Suprapubic skin (tissue), 4 donors: ENCODE results near the gene C17orf58. TPM values are rescaled to one million over a fixed set of nuclear protein-coding genes. Genes with fewer than 3 reads are reported as not detected.

Experiments
- DNase-seq, 2 donors: peaks; one replicate each; pipeline ENCODE4 v3.0.0-alpha.2; 2019; ENCODE audit warnings: low spot score in 2 of 2
- H3K27ac ChIP-seq: fragments of 200-600 bp; sonication (generic); one replicate; pipeline ENCODE4 v1.5.1; 2019
- H3K27me3 ChIP-seq: fragments of 200-600 bp; sonication (generic); one replicate; pipeline ENCODE4 v1.5.1; 2019
- H3K36me3 ChIP-seq: fragments of 200-600 bp; sonication (generic); one replicate; pipeline ENCODE4 v1.5.1; 2019
- H3K4me1 ChIP-seq: fragments of 200-600 bp; sonication (generic); one replicate; pipeline ENCODE4 v1.5.1; 2019
- H3K4me3 ChIP-seq: fragments of 200-600 bp; sonication (generic); one replicate; pipeline ENCODE4 v1.5.1; 2019; ENCODE audit warnings: mild to moderate bottlenecking
- H3K9me3 ChIP-seq: fragments of 200-600 bp; sonication (generic); one replicate; pipeline ENCODE4 v1.5.1; 2019
- EP300 ChIP-seq: sonication (generic); formaldehyde crosslinking; IDR thresholded peaks from one replicate; pipeline ENCODE4 v1.6.1; 2017; ENCODE audit warnings: antibody characterized with exemption
- POLR2A ChIP-seq, 2 donors: fragments of 450-650 bp; IDR thresholded peaks; one replicate each; pipeline ENCODE4 v1.6.1; 2017; ENCODE audit warnings: antibody characterized with exemption in 2 of 2, mild to moderate bottlenecking in 2 of 2, moderate library complexity in 2 of 2
- POLR2AphosphoS5 ChIP-seq, 3 donors: sonication (generic); formaldehyde crosslinking; IDR thresholded peaks; one replicate each; pipeline ENCODE4 v1.6.1; 2017; ENCODE audit warnings: antibody characterized with exemption in 3 of 3
- WGBS: methylation state at CpG from one replicate; pipeline ENCODE4 v1.1.5; 2018; 5-methylcytosine and 5-hydroxymethylcytosine counted together
- total RNA-seq, 4 donors: library from RNA; depleted of rRNA; stranded (reverse); fragments of >200 nt; gene quantifications; one replicate each; pipeline ENCODE4 v1.1.0, GENCODE V29; 2016
- TF ChIP-seq, protein P1 (sequence below), 2 donors: fragments of 200-600 bp in 1 of 2; fragments of 450-650 bp in 1 of 2; sonication (generic) in 1 of 2; IDR thresholded peaks; one replicate each; pipeline ENCODE4 v1.5.1; 2016 to 2019; ENCODE audit warnings: antibody characterized with exemption in 2 of 2, mild to moderate bottlenecking in 1 of 2, moderate library complexity in 1 of 2

C17orf58 gene
- total RNA-seq, 4 donors from 2014 or later: 3.4 to 8.0 (median 5.6) TPM

DNA sequence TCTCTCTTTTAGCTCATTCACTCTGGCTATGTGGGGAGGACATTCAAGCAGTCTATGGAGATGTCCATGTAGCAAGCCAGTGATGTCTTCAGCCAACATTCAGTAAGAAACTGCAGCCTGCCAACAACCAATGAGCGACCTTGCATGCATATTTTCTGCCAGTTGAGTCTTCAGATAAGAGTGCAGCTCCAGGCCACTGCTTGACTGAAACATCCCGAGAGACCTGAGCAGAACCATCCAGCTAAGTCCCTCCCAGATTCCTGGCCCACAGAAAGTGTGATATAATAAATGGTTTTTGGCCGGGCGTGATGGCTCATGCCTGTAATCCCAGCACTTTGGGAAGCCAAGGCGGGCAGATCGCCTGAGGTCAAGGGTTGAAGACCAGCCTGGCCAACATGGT lies 10.5 kb upstream of the C17orf58 start:
- Histone ChIP-seq H3K27ac (no peak overlapping the region), H3K4me3 (no peak overlapping the region), H3K27me3 (no peaks in the 10 kb centered on the region), H3K36me3 (no peaks in the 10 kb centered on the region), H3K4me1 (no peaks in the 10 kb centered on the region), H3K9me3 (no peaks in the 10 kb centered on the region)
- 66% methylated on average over 6 of the region's 6 CpGs for WGBS
- TF ChIP-seq, protein P1, sequence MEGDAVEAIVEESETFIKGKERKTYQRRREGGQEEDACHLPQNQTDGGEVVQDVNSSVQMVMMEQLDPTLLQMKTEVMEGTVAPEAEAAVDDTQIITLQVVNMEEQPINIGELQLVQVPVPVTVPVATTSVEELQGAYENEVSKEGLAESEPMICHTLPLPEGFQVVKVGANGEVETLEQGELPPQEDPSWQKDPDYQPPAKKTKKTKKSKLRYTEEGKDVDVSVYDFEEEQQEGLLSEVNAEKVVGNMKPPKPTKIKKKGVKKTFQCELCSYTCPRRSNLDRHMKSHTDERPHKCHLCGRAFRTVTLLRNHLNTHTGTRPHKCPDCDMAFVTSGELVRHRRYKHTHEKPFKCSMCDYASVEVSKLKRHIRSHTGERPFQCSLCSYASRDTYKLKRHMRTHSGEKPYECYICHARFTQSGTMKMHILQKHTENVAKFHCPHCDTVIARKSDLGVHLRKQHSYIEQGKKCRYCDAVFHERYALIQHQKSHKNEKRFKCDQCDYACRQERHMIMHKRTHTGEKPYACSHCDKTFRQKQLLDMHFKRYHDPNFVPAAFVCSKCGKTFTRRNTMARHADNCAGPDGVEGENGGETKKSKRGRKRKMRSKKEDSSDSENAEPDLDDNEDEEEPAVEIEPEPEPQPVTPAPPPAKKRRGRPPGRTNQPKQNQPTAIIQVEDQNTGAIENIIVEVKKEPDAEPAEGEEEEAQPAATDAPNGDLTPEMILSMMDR (IDR thresholded peaks at IDR 0.05): no peak
- TF ChIP-seq POLR2AphosphoS5 (IDR thresholded peaks at IDR 0.05) (no peak), POLR2A (IDR thresholded peaks at IDR 0.05) (no peak), EP300 (no peak)
- peak in 1 of 2 donors; percentile 31 for DNase-seq

DNA sequence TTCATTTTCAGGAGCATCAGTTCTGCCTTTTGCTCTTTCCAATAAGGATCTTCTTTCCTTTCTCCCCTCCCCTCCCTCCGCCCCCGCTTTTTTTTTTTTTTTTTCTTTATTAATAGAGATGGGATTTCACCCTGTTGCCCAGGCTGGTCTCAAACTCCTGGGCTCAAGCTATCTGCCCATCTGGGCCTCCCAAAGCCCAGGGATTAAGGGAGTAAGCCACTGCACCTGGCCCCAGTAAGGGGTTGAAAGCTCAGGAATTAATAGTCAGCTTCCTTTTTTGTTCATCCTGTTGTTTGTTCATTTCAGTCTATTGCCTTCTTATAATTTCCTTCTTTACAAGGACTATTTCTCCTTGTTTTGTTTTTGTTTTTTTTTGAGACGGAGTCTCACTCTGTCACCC lies 7.9 kb upstream of the C17orf58 start:
- peak in 1 of 2 donors; percentile 17 for DNase-seq
- no peak for TF ChIP-seq EP300
- TF ChIP-seq, protein P1 (IDR thresholded peaks at IDR 0.05): no peak
- 89% methylated on average over 3 of the region's 3 CpGs for WGBS

DNA sequence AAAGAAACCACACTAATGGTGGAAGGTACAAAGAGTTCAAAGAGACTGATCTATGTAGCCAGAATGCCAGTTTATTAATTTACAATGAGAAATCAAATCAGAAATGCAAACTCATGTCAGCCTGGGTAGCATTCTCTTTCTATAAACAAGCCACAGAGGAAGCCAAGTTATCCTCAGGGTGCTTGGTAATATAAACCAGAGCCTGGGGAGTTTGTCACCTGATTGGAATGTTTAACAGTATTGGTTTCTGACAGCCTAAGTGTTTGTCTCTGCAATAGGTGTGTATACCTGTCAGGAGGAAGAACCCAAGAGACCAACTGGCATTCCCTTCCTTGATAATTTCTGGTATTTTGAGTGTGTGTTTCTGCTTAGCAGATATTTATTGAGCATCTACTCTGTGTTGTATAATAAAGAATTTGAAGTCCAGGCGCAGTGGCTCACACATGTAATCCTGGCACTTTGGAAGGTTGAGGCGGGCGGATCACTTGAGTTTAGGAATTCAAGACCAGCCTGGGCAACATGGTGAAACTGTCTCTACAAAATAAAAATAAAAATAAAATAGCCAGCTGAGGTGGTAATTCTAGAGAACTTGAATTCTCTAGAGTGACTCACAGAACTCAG lies 3.1 kb upstream of the C17orf58 start:
- H3K4me3 ChIP-seq: no peak overlapping the region
- no peaks in the 10 kb centered on the region for H3K36me3 ChIP-seq
- peaks cover 21% of the 10 kb centered on the region for H3K4me1 ChIP-seq
- TF ChIP-seq POLR2A (IDR thresholded peaks at IDR 0.05) (no peak), POLR2AphosphoS5 (IDR thresholded peaks at IDR 0.05) (no peak)
- H3K27me3 ChIP-seq: no peaks in the 10 kb centered on the region
- no peaks in the 10 kb centered on the region for H3K9me3 ChIP-seq
- DNase-seq: no peak
- 74% methylated on average over 3 of the region's 3 CpGs for WGBS
- H3K27ac ChIP-seq: no peak overlapping the region

More for the DNA sequence above, 7.9 kb upstream of the C17orf58 start:
- H3K9me3 ChIP-seq: no peaks in the 10 kb centered on the region
- H3K36me3 ChIP-seq: no peaks in the 10 kb centered on the region
- H3K4me3 ChIP-seq: no peak overlapping the region
- H3K27me3 ChIP-seq: no peaks in the 10 kb centered on the region
- H3K4me1 ChIP-seq: no peaks in the 10 kb centered on the region
- no peak overlapping the region for H3K27ac ChIP-seq

DNA sequence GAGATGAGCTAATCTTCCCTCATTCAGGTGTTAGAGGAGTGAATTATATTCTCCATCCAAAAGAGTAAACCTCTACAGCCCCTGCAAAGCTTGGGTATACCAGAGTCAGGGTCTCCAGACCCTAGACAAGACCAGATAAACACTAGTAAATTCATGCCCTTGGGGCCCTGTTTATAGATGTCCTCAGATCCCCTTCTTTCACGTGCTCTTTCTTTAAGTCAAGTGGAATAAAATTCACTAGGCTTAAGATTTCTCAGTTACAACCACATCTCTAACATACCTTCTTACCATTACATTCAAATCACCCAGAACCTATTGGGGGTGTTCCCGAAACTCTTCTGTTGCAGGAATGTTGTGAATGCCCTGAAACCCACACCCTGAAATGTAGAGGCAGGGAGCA lies 2.2 kb upstream of the C17orf58 start:
- Histone ChIP-seq H3K4me1 (peaks cover 27% of the 10 kb centered on the region), H3K9me3 (no peaks in the 10 kb centered on the region), H3K36me3 (no peaks in the 10 kb centered on the region), H3K27me3 (no peaks in the 10 kb centered on the region), H3K27ac (no peak overlapping the region), H3K4me3 (no peak overlapping the region)
- TF ChIP-seq POLR2A (IDR thresholded peaks at IDR 0.05): no peak
- TF ChIP-seq, protein P1 (IDR thresholded peaks at IDR 0.05): no peak
- TF ChIP-seq POLR2AphosphoS5 (IDR thresholded peaks at IDR 0.05): no peak
- TF ChIP-seq EP300: no peak
- no peak for DNase-seq
- 77% methylated on average over 2 of the region's 2 CpGs for WGBS

DNA sequence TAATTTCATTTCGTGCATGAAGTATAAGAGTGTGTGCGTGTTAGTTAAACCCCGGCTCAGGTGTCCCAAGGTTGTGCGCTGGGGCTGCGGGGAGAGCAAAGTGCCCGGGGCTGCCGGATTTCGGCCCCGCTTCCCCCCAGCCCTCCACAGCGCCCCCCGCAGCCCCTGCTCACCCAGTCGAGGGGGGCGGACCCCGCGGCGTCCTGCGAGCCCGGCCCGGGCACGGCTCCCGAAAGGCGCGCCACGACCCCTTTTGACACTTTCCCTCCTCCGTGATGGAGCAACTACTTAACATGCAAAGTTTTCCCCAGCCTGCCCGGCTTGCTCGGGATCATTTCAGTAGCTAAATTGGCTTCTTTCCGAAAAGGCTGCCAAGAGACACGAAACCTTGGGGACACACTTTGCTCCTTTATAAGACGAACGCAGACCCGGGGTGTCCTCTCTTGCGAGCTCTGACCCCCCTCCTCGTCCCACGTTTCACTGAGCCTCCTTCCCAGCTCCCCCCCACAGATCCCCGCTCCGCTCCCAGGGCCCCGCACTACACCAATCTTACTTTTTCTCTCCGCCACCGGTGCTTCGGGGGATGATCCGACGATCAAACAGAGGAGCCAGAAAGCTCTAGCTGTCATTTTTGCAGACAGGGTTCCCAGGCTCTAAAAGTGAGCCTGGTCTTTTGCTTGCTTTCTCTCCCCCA lies 552 bp downstream of the C17orf58 start:
- peak in 1 of 2 donors; percentile 77 for DNase-seq
- H3K9me3 ChIP-seq: no peaks in the 10 kb centered on the region
- no peaks in the 10 kb centered on the region for H3K36me3 ChIP-seq
- peaks cover 35% of the 10 kb centered on the region for H3K4me1 ChIP-seq
- H3K4me3 ChIP-seq: peak overlapping the region; percentile 77
- no peaks in the 10 kb centered on the region for H3K27me3 ChIP-seq
- H3K27ac ChIP-seq: peak overlapping the region; percentile 25
- under 1% methylated on average over 43 of the region's 43 CpGs for WGBS
- TF ChIP-seq POLR2AphosphoS5 (IDR thresholded peaks at IDR 0.05): no peak
- no peak for TF ChIP-seq EP300
- TF ChIP-seq, protein P1 (IDR thresholded peaks at IDR 0.05): no peak
- TF ChIP-seq POLR2A (IDR thresholded peaks at IDR 0.05): no peak
